NCI-H2171 (cell line): Measurements from ENCODE around the gene TXNL4A.
"Not testable (repeated sequence)": the region's sequence is repeated elsewhere in the genome, so short reads cannot be mapped to it uniquely, and the experiment has no call there.

Experiments
- DNase-seq: peaks from one replicate; lab custom pipeline; 2025; lab: John Stamatoyannopoulos, UW

TXNL4A gene

GRCh38 chr18:79964330-79965118 is 23.8 kb downstream of the TXNL4A start, which contains the start of gene HSBP1L1:
Gene HSBP1L1 (plus strand): TSS chr18:79964643. CDS start chr18:79964736, 93 bp downstream.
- peak; percentile 19 for DNase-seq

GRCh38 chr18:79963658-79964329 is 24.6 kb downstream of the TXNL4A start:
- DNase-seq: no peak

DNA sequence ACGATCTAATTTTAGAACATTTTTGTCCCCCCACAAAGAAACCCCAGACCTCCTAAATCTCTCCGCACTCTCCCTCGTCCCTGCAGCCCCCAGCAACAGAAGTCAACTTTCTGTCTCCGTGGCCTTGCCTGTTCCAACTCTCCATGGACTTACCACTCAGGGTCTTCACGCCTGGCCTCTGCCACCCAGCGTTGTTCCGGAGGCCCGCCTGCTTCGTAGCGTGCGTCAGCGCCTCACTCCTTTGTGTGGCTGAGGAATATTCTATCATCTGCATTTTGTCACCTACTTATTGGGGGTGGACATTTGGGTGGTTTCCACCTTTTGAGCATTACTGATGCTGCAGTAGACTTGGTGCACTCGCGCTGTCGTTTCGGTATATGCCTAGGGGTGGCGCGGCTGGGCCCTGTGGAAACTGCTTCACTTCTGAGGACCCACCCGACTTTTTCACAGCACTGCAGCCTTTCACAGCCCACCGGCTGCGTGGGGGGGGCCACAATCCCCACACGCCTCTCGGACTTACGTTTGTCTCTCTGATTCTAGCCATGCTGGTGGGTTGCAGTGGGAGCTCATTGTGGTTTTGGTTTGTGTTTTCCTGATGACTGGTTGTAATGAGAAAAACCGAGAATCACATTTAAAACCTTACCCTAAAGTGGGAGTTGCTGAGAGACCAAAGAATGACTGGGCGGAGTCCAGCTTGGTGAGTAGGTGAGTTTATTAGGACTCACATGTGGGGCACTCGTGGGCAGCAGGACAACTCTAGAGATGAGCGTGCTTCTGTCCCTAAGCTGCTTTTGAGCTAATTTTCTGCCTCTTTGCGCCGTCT is 25.3 kb downstream of the TXNL4A start:
- DNase-seq: no peak

DNA sequence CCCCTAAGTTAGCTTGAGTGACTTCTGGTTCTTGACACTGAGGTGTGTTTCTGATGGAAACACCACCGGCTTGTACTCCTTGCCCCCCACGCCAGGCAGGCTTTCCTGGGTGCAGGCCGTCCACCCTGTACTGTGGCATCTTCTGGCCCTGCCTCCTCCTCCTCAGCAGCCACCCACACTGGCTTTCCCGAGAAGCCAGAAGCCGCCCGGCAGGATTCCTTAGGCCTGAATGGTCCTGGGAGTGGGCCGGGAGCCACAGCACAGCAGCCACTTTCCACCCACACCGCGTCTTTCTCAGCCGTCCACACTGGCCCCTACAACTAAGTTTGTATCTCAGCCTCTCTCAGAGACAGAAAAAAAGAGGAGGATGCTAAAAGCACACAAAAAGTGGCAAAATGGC is 26.1 kb downstream of the TXNL4A start:
- no peak for DNase-seq

DNA sequence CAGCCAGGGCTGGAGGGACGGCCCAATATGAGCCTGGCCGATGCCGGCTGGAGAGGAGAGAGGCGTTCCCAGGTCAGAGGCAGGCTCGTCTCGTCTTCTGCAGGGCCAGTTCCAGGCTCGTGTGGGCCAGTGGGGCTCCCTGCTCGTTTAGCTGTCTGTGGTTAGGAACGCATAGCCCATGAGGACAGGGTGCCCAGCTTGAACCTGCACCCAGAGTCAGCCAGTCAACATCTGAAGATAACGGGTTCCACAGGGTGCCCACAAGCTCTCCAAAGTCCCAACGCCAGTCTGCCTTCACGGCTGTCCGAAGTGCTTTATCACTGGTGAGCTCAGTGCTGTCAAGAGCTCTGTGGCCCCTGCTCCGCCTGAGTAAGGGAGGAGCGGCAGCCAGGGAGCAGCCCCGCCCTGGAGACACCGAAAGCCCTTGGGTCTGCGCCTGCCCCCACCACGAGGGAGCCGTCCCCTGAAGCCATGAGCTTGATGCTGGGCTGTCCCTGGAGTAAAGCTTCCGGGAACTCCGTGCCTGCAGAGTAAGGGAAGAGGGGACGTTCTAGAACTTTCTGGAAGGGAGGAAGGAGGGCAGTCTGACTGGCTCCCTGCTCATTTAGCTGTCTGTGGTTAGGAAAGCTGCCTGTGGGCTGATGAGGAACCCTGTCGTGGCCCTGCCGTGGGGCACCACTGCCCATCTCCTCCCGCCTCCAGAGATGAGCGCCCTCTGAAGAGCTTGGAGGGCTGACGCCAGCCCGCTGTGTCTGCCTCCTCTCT is 26.7 kb downstream of the TXNL4A start:
- no peak for DNase-seq

GRCh38 chr18:79960921-79961526 is 27.3 kb downstream of the TXNL4A start:
- no peak for DNase-seq

- not testable (repeated sequence) for DNase-seq
These were observed 28.1 kb downstream of the TXNL4A start for GRCh38 chr18:79960161-79960801.

- DNase-seq: no peak
These were observed 29.4 kb downstream of the TXNL4A start for GRCh38 chr18:79958981-79959380.

GRCh38 chr18:79956276-79956675 is 32.1 kb downstream of the TXNL4A start:
- DNase-seq: no peak

- DNase-seq: no peak
These were observed 32.9 kb downstream of the TXNL4A start for GRCh38 chr18:79955302-79956075.

GRCh38 chr18:79954791-79955190 is 33.6 kb downstream of the TXNL4A start:
- DNase-seq: no peak

DNA sequence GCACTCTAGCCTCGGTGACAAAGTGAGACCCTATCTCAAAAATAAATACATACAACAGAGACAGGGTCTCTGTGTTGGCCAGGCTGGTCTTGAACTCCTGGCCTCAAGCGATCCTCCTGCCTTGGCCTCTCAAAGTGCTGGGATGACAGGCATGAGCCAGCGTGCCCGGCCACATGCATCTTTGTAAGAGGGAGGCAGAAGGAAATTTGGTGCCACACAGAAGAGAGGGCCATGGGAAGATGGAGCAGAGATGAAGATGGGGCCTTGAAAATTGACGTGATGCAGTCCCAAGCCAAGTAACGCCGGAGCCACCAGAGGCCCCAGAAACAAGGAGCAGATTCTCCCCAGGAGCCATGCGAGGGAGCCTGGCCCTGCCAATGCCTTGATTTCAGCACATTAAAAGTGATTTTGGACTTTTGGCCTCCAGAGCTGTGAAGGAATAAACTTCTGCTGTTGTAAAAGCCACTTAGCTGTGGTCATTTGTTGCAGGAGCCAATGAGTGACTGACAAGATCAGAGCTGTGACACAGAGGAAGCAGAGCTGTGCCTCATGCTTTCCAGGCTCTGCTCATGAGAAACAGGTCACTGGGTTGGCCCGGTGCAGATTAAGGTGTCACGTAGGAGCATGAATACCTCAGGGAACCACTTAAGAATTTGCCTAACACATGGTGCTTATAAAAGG is 34.3 kb downstream of the TXNL4A start:
- DNase-seq: no peak

DNA sequence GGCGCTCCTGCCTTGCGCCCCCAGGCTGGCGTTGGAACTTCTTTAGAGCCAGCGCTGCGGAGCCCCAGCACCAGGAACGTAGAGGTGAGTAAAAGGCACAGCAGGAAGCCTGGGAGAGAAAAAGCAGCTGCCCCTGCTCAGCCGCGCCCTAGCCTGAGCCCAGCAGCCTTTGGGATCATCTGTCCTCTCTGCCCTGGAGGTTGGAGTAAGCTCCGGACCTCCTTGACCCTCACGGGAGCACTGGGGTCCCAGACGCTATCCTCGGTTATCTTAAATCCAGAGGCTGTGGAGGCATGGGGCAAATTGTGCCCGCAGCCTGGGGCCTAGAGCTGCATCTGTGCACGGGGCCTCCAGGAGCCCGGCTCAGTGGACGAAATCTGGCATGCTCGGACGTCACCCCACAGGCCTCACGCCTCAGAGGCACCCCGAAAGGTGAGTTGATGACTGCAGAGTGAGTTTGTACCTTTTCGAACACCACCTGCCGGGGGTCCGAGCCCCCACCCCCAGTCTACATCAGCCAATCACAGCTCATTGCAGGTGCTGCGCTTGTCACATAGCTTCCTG is 35.3 kb downstream of the TXNL4A start:
- no peak for DNase-seq

- DNase-seq: no peak
These were observed 35.8 kb downstream of the TXNL4A start for GRCh38 chr18:79952456-79952995.

DNA sequence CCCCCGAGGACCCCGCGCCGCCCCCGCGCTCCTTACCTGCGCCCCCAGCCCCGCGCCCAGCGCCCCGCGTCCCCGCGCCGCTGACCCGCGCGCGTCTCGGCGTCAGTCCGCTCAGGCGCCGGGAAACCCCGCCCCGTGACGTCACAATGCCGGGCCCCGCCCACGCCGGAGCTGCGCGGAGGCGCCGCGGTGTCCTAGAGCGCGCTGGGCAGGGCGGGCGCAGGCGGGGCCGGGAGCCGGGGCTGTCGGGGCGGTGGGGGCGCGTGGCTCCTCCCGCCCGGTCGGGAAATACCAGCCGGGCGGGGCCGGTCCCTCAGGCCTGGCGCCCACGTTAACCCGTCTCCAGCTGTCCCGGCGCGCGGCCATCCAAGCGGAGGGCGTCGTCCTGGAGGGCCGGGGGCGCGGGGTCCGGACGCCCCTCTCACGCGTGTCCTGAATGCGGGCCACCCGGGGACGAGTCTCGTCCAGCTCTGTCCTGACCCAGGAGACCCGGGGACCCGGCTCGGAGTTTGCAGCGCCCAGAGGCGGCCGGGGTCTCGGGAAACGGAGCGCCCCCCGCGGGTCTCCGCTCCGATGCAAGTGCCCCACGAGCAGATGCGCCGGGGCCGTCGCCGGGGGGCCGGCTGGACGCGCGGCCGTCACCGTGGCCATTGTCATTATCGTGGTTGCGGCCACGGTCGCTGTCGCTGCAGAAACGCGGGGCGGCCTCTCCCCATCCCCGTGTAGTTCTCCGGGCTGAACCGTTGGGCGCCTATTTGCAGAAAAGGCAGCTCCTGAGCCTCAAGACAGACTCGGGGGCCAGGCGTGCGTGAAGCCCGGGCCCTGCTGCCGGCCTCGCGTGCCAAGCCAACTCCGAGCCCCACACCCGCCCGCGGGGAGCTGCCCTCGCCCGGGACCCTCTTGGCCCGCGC is 36.6 kb downstream of the TXNL4A start, which contains the start of gene SLC66A2:
Gene SLC66A2 (minus strand): TSS at position 109 of the 911 bp plus-strand sequence. CDS start 727 bp downstream, outside the sequence.
- peak; percentile 40 for DNase-seq

DNA sequence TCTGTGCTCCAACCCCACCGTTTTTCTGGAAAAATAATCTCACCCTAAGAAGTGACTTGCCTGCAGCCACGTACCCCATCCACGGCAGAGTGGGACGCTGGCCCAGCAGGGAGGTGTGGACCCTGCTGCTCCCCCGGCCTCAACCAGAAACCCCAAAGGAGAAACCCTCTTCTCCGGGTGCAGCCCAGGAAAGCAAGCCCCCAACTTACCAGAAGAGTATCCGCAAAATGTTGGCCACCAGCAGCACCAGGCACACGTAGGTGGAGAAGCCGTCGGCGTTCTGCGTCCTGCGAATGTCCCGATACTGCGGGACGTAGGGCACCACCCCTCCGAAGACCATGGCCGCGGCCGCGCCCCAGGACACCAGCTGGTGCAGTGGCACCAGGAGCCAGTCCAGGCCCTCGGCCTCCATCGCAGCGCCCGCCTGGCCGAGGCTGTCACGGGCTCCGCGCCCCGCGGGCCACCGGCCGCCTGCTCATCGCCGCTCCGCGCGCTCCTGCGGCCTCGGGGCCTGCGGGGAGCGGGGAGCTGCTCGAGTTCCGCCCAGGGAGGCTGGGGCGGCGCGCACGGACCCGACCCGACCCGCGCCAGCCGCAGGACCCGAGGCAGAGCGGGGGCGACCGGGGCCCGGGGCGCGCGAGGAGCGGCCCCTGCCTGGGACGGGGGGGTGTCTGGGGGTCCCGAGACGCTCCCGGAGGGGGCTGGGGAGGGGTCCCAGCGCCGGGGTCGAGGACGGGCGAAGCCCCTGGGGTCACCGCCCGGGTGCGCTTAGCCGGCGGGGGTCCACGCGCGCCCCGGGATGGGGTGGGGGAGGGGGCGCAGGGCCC is 37.6 kb downstream of the TXNL4A start:
- DNase-seq: no peak
